H1 (cell line): ENCODE data around the gene SLC39A11. TPM values are rescaled to one million over a fixed set of nuclear protein-coding genes. Genes with fewer than 3 reads are reported as not detected.

ENCODE experiments used
- CTCF ChIA-PET: fragments of 300-600 bp; sonication (Branson Sonifier 250); formaldehyde crosslinking; loops from one replicate; lab custom pipeline; 2021; ENCODE audit not compliant: partially characterized antibody; lab: Charles Lee
- POLR2A ChIA-PET: fragments of 300-600 bp; sonication (Branson Sonifier 250); formaldehyde crosslinking; loops from one replicate; lab custom pipeline; 2021; ENCODE audit warnings: inconsistent platforms; ENCODE audit not compliant: partially characterized antibody; lab: Charles Lee
- DNase-seq, 2 experiments: peaks; one replicate each; pipeline versions ENCODE4 v3.0.0 to v3.0.0-alpha.2; 2010 to 2022; ENCODE audit warnings: low spot score in 2 of 2, low read depth in 1 of 2, mixed read lengths in 1 of 2
- FAIRE-seq: peaks from 2 replicates; lab custom pipeline; 2011; peaks lifted over from hg19 to GRCh38; lab: Jason Lieb, UNC
- H2AFZ ChIP-seq: 2 replicates; pipeline ENCODE4 v1.8.1; 2012; ENCODE audit warnings: low read length, inconsistent platforms
- H2AK5ac ChIP-seq: 2 replicates; pipeline ENCODE4 v1.6.1; 2013; ENCODE audit warnings: low read depth, low read length
- H2BK120ac ChIP-seq: replicated peaks from 2 replicates; pipeline ENCODE3; 2013; ENCODE audit warnings: low read depth, low read length, inconsistent platforms
- H2BK12ac ChIP-seq: 2 replicates; pipeline ENCODE4 v1.6.1; 2013; ENCODE audit warnings: low read depth, low read length
- H2BK15ac ChIP-seq: 2 replicates; pipeline ENCODE4 v1.6.1; 2013; ENCODE audit warnings: low read length
- H2BK20ac ChIP-seq: 2 replicates; pipeline ENCODE4 v1.6.1; 2013; ENCODE audit warnings: low read length
- H2BK5ac ChIP-seq: 2 replicates; pipeline ENCODE4 v1.6.1; 2013; ENCODE audit warnings: low read depth, low read length
- H3K14ac ChIP-seq: 2 replicates; pipeline ENCODE4 v1.6.1; 2013; ENCODE audit warnings: inconsistent platforms; ENCODE audit not compliant: insufficient read length
- H3K18ac ChIP-seq: 2 replicates; pipeline ENCODE4 v1.6.1; 2013; ENCODE audit warnings: low read length; ENCODE audit errors: extremely low read depth
- H3K23ac ChIP-seq: 2 replicates; pipeline ENCODE4 v1.6.1; 2013; ENCODE audit warnings: inconsistent platforms; ENCODE audit not compliant: insufficient read length
- H3K23me2 ChIP-seq: 2 replicates; pipeline ENCODE4 v1.6.1; 2013; ENCODE audit warnings: low read depth, low read length
- H3K27ac ChIP-seq: 2 replicates; pipeline ENCODE4 v1.6.1; 2011; ENCODE audit warnings: low read depth, low read length, inconsistent platforms
- H3K27me3 ChIP-seq, 4 experiments: replicated peaks in 1 of 4; 1 replicate in 1 of 4; 2 replicates in 3 of 4; pipeline versions ENCODE4 v1.6.1 to v1.8.1; 2011 to 2013; ENCODE audit warnings: low read length in 3 of 4, mild to moderate bottlenecking in 3 of 4, inconsistent platforms in 2 of 4, mixed read lengths in 2 of 4, moderate library complexity in 1 of 4; ENCODE audit not compliant: control insufficient read depth in 3 of 4, insufficient read depth in 3 of 4; ENCODE audit errors: extremely low read depth in 1 of 4
- H3K36me3 ChIP-seq, 4 experiments: 2 replicates each; pipeline versions ENCODE4 v1.6.1 to v1.8.1; 2011 to 2013; ENCODE audit warnings: mild to moderate bottlenecking in 4 of 4, low read length in 3 of 4, moderate library complexity in 2 of 4, control low read depth in 1 of 4, inconsistent platforms in 1 of 4; ENCODE audit not compliant: insufficient read depth in 4 of 4, control insufficient read depth in 2 of 4
- H3K4ac ChIP-seq: replicated peaks from 2 replicates; pipeline ENCODE3; 2013; ENCODE audit warnings: low read length, low read depth, mixed read lengths, inconsistent platforms; ENCODE audit not compliant: insufficient read length
- H3K4me1 ChIP-seq, 4 experiments: replicated peaks in 1 of 4; 1 replicate in 1 of 4; 2 replicates in 3 of 4; pipeline versions ENCODE4 v1.6.1 to v1.8.1; 2011 to 2013; ENCODE audit warnings: low read length in 3 of 4, inconsistent platforms in 2 of 4, mixed read lengths in 1 of 4; ENCODE audit not compliant: insufficient read depth in 4 of 4, control insufficient read depth in 3 of 4
- H3K4me2 ChIP-seq, 2 experiments: 2 replicates each; pipeline versions ENCODE4 v1.6.1 to v1.8.1; 2011 to 2013; ENCODE audit warnings: low read depth in 2 of 2, low read length in 2 of 2, control low read depth in 1 of 2, inconsistent platforms in 1 of 2, mild to moderate bottlenecking in 1 of 2; ENCODE audit not compliant: insufficient read depth in 1 of 2
- H3K4me3 ChIP-seq, 4 experiments: fragments of 200-600, 300-600 bp in 1 of 4; sonication (generic), shearing (Covaris generic), sonication (Bioruptor Twin) in 1 of 4; 2 replicates each; pipeline versions ENCODE4 v1.5.1 to v1.8.1; 2011 to 2016; ENCODE audit warnings: low read length in 4 of 4, low read depth in 3 of 4, control low read depth in 2 of 4, inconsistent platforms in 2 of 4, mild to moderate bottlenecking in 2 of 4, mixed read lengths in 1 of 4, moderate library complexity in 1 of 4; ENCODE audit not compliant: insufficient read depth in 2 of 4; ENCODE audit errors: extremely low read depth in 1 of 4
- H3K56ac ChIP-seq: replicated peaks from 2 replicates; pipeline ENCODE3; 2013; ENCODE audit warnings: low read depth, mild to moderate bottlenecking, mixed read lengths, low read length, inconsistent platforms; ENCODE audit not compliant: insufficient read length
- H3K79me1 ChIP-seq: 2 replicates; pipeline ENCODE4 v1.6.1; 2013; ENCODE audit warnings: low read depth, low read length, control low read depth
- H3K79me2 ChIP-seq, 2 experiments: 2 replicates each; pipeline versions ENCODE4 v1.6.1 to v1.8.1; 2012 to 2013; ENCODE audit warnings: low read length in 2 of 2, mild to moderate bottlenecking in 2 of 2, inconsistent platforms in 1 of 2; ENCODE audit not compliant: insufficient read depth in 2 of 2, control insufficient read depth in 1 of 2
- H3K9ac ChIP-seq, 4 experiments: replicated peaks in 1 of 4; 1 replicate in 1 of 4; 2 replicates in 3 of 4; pipeline versions ENCODE4 v1.6.1 to v1.8.1; 2011 to 2013; ENCODE audit warnings: low read depth in 3 of 4, low read length in 3 of 4, control low read depth in 2 of 4, mild to moderate bottlenecking in 2 of 4, moderate library complexity in 2 of 4, inconsistent platforms in 1 of 4; ENCODE audit errors: extremely low read depth in 1 of 4
- H3K9me3 ChIP-seq, 2 experiments: 2 replicates each; pipeline versions ENCODE4 v1.6.1 to v1.8.1; 2012 to 2013; ENCODE audit warnings: mild to moderate bottlenecking in 2 of 2, moderate library complexity in 2 of 2, control low read depth in 1 of 2, inconsistent platforms in 1 of 2, low read depth in 1 of 2, low read length in 1 of 2, mixed read lengths in 1 of 2; ENCODE audit not compliant: insufficient read depth in 2 of 2
- H4K20me1 ChIP-seq, 2 experiments: replicated peaks in 1 of 2; 2 replicates each; pipeline versions ENCODE3 to v1.8.1; 2011 to 2013; ENCODE audit warnings: inconsistent platforms in 2 of 2, low read length in 2 of 2, mild to moderate bottlenecking in 1 of 2; ENCODE audit not compliant: insufficient read depth in 2 of 2, control insufficient read depth in 1 of 2
- H4K5ac ChIP-seq: 2 replicates; pipeline ENCODE4 v1.6.1; 2013; ENCODE audit warnings: low read length, low read depth, mixed read lengths, inconsistent platforms; ENCODE audit not compliant: insufficient read length
- H4K8ac ChIP-seq: 2 replicates; pipeline ENCODE4 v1.8.0; 2013; ENCODE audit warnings: mild to moderate bottlenecking, moderate library complexity, low read length, inconsistent platforms; ENCODE audit not compliant: insufficient read depth; ENCODE audit errors: extremely low read depth
- H4K91ac ChIP-seq: replicated peaks from 2 replicates; pipeline ENCODE3; 2013; ENCODE audit warnings: low read length, mixed read lengths, inconsistent platforms; ENCODE audit not compliant: insufficient read length
- ASH2L ChIP-seq: fragments of 200-600, 300-600 bp; sonication (generic); IDR thresholded peaks from one replicate; pipeline ENCODE4 v1.7.1; 2017; ENCODE audit warnings: low read length
- CHD2 ChIP-seq: IDR thresholded peaks from 2 replicates; pipeline ENCODE4 v1.6.1; 2012; ENCODE audit warnings: low read length, improper control_type of control experiment
- CREB1 ChIP-seq: IDR thresholded peaks from 2 replicates; pipeline ENCODE4 v1.6.1; 2012; ENCODE audit warnings: inconsistent platforms
- E2F6 ChIP-seq: IDR thresholded peaks from 2 replicates; pipeline ENCODE4 v1.6.1; 2012; ENCODE audit warnings: inconsistent platforms
- EGR1 ChIP-seq: IDR thresholded peaks from 2 replicates; pipeline ENCODE4 v1.6.1; 2011; ENCODE audit warnings: low read depth, low read length, borderline replicate concordance
- EP300 ChIP-seq, 2 experiments: IDR thresholded peaks; 1 replicate in 1 of 2; 2 replicates in 1 of 2; pipeline ENCODE4 v1.6.1; 2011 to 2012; ENCODE audit warnings: low read depth in 2 of 2, low read length in 2 of 2, mild to moderate bottlenecking in 2 of 2, borderline replicate concordance in 1 of 2, inconsistent platforms in 1 of 2, moderate library complexity in 1 of 2
- FOSL1 ChIP-seq: IDR thresholded peaks from 2 replicates; pipeline ENCODE4 v1.6.1; 2011; ENCODE audit warnings: mild to moderate bottlenecking, low read depth, low read length, moderate library complexity; ENCODE audit not compliant: insufficient read depth
- HDAC2 ChIP-seq, 2 experiments: fragments of 300-600 bp in 1 of 2; sonication (generic) in 1 of 2; IDR thresholded peaks; 2 replicates each; pipeline ENCODE4 v1.6.1; 2011 to 2012; ENCODE audit warnings: low read depth in 2 of 2, low read length in 2 of 2, mild to moderate bottlenecking in 2 of 2, moderate library complexity in 2 of 2, borderline replicate concordance in 1 of 2, inconsistent platforms in 1 of 2
- HDAC6 ChIP-seq: IDR thresholded peaks from one replicate; pipeline ENCODE4 v1.7.1; 2012; ENCODE audit warnings: low read depth, mild to moderate bottlenecking, inconsistent platforms, low read length, moderate library complexity
- JUN ChIP-seq: IDR thresholded peaks from 2 replicates; pipeline ENCODE4 v1.6.1; 2011; ENCODE audit warnings: low read depth, mild to moderate bottlenecking, improper control_type of control experiment, low read length
- MAFK ChIP-seq: IDR thresholded peaks from 2 replicates; pipeline ENCODE4 v1.6.1; 2012; ENCODE audit warnings: low read depth, mild to moderate bottlenecking, improper control_type of control experiment, low read length
- RBBP5 ChIP-seq: IDR thresholded peaks from 2 replicates; pipeline ENCODE4 v1.7.1; 2012; ENCODE audit warnings: low read depth, mild to moderate bottlenecking, inconsistent platforms, low read length, moderate library complexity, borderline replicate concordance
- TEAD4 ChIP-seq: IDR thresholded peaks from 2 replicates; pipeline ENCODE4 v1.6.1; 2012; ENCODE audit warnings: low read depth, low read length, inconsistent platforms, mixed read lengths
- YY1 ChIP-seq: IDR thresholded peaks from 2 replicates; pipeline ENCODE4 v1.6.1; 2011; ENCODE audit warnings: low read depth, mild to moderate bottlenecking, low read length
- ZNF274 ChIP-seq: IDR thresholded peaks from 2 replicates; pipeline ENCODE4 v1.7.0; 2012; ENCODE audit warnings: low read length, borderline replicate concordance; ENCODE audit errors: extremely low read depth
- WGBS, 2 experiments: shearing (Covaris generic) in 1 of 2; methylation state at CpG; one replicate each; pipeline versions ENCODE4 v1.1.6 to v1.1.7; 2013 to 2015; ENCODE audit warnings: low lambda C conversion rate in 2 of 2, mixed read lengths in 2 of 2, inconsistent platforms in 1 of 2, low coverage in 1 of 2, missing lambda C conversion rate in 1 of 2; ENCODE audit not compliant: insufficient replicate concordance in 2 of 2, insufficient coverage in 1 of 2, insufficient read length in 1 of 2; ENCODE audit errors: extremely low coverage in 1 of 2, missing lambda C conversion rate in 1 of 2; 5-methylcytosine and 5-hydroxymethylcytosine counted together
- polyA plus RNA-seq, 7 experiments: library from polyadenylated mRNA; depleted of rRNA in 3 of 7; stranded (reverse) in 5 of 7; unstranded in 2 of 7; fragments of >200 nt in 5 of 7; fragments of 200-250 nt in 2 of 7; gene quantifications; 1 replicate in 5 of 7; 2 replicates in 1 of 7; 4 replicates in 1 of 7; pipeline versions ENCODE4 v1.2.1 to v1.2.3, GENCODE V29; 2011 to 2013; ENCODE audit warnings: missing spikeins in 2 of 7, mixed read lengths in 2 of 7
- total RNA-seq: library from RNA; stranded (reverse); fragmentation: NEBNext Ultra II Directional; extraction: Animal tissue kit (Norgen Biotek cat#: 25700); gene quantifications from 2 replicates; pipeline ENCODE4 v1.2.1, GENCODE V29; 2021

SLC39A11 gene
- total and polyA plus RNA-seq, 2 of the 8 experiments (the other 6 are each of a cell fraction or from before 2014, with no cell fraction given) = 12.2 to 19.6 TPM

DNA sequence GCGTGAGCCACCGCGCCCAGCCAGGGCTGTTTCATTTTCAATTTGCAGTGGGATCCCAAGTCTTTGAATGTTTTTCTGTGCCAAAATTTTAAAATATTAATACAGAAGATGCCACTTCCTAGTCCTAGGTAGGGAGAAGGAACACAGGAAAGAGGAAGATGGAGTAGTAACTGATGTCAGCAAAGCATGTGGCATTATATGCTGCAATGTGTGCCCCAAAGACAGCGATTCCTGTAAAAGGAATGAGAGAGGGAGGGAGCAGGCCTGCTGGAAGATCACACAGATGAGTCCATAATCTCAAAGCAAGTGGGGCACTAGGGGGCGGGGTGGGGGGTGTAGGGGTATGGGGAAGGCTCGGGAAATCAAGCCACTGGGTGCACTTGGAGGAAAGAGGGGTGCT lies 48.9 kb upstream of the SLC39A11 start:
- Histone ChIP-seq H2AK5ac (no peak overlapping the region), H4K91ac (no peak overlapping the region), H3K18ac (no peak overlapping the region), H2BK20ac (no peak overlapping the region), H3K4ac (no peak overlapping the region), H3K23me2 (no peaks in the 10 kb centered on the region), H3K36me3 (no peaks in the 10 kb centered on the region), H2BK15ac (no peak overlapping the region), H4K5ac (no peak overlapping the region), H3K79me2 (no peaks in the 10 kb centered on the region), H3K27ac (no peak overlapping the region), H3K4me1 (no peaks in the 10 kb centered on the region), H2BK5ac (no peak overlapping the region), H2BK12ac (no peak overlapping the region), H2BK120ac (no peak overlapping the region), H2AFZ (no peak overlapping the region), H4K20me1 (no peaks in the 10 kb centered on the region), H3K79me1 (no peaks in the 10 kb centered on the region), H3K27me3 (no peaks in the 10 kb centered on the region), H3K9me3 (0 out of 4 replicates have a peak, but pooled peaks cover 0 to 6% of the 10 kb centered on the region in 2 experiments), H3K14ac (no peak overlapping the region), H3K9ac (no peak overlapping the region), H4K8ac (no peak overlapping the region), H3K56ac (no peak overlapping the region), H3K23ac (no peak overlapping the region), H3K4me3 (no peak overlapping the region), H3K4me2 (no peak overlapping the region)
- WGBS, 2 experiments = 88% methylated on average over 6 of the region's 6 CpGs; no CpG with 5 or more reads in 1 of the 2 experiments
- FAIRE-seq (no peak), DNase-seq (no peak)
- ChIA-PET CTCF (interaction anchor here (0.9 kb wide), 1 partner anchor 11 kb away, joined by 3 read pairs; no protein-coding TSS in a partner anchor), POLR2A (no interaction called here)
- TF ChIP-seq YY1 (no peak), ASH2L (no peak), HDAC6 (no peak), RBBP5 (no peak), ZNF274 (no peak), CHD2 (no peak), EGR1 (no peak), HDAC2 (IDR thresholded peaks at IDR 0.05; ENCODE audit: borderline replicate concordance in 1 of 2, low read depth in 2 of 2, low read length in 2 of 2) (no peak), MAFK (no peak), EP300 (IDR thresholded peaks at IDR 0.05; ENCODE audit: borderline replicate concordance in 1 of 2, low read depth in 2 of 2, low read length in 2 of 2) (no peak), CREB1 (no peak), E2F6 (no peak), JUN (no peak), TEAD4 (no peak), FOSL1 (no peak)
